Measurements from ENCODE around the gene EEF1G. TPM values are rescaled to one million over a fixed set of nuclear protein-coding genes. Genes with fewer than 3 reads are reported as not detected.

The EEF1G gene
- total RNA-seq, 4 donors from 2014 or later, result 1,070 to 1,712 (median 1,374) TPM

- WGBS, 2 donors (ENCODE audit: low coverage in 1 of 2), result 70 to 73% methylated on average over 5 to 6 of the region's 10 CpGs
- no peak for ATAC-seq
- Histone ChIP-seq H3K4me1 (peaks cover 0 to 89% (median 10%) of the 10 kb centered on the region in 3 donors), H3K36me3 (peaks cover 0 to 46% of the 10 kb centered on the region in 2 donors), H3K4me3 (no peak overlapping the region), H3K27ac (peak overlapping the region in 3 of 4 donors; percentile 14 to 85 (median 79)), H3K27me3 (no peaks in the 10 kb centered on the region), H3K9me3 (no peaks in the 10 kb centered on the region)
- TF ChIP-seq POLR2A (IDR thresholded peaks at IDR 0.05), result no peak
- no peak for TF ChIP-seq EP300 (IDR thresholded peaks at IDR 0.05)
- TF ChIP-seq, protein P1, sequence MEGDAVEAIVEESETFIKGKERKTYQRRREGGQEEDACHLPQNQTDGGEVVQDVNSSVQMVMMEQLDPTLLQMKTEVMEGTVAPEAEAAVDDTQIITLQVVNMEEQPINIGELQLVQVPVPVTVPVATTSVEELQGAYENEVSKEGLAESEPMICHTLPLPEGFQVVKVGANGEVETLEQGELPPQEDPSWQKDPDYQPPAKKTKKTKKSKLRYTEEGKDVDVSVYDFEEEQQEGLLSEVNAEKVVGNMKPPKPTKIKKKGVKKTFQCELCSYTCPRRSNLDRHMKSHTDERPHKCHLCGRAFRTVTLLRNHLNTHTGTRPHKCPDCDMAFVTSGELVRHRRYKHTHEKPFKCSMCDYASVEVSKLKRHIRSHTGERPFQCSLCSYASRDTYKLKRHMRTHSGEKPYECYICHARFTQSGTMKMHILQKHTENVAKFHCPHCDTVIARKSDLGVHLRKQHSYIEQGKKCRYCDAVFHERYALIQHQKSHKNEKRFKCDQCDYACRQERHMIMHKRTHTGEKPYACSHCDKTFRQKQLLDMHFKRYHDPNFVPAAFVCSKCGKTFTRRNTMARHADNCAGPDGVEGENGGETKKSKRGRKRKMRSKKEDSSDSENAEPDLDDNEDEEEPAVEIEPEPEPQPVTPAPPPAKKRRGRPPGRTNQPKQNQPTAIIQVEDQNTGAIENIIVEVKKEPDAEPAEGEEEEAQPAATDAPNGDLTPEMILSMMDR (IDR thresholded peaks at IDR 0.05), result no peak
- TF ChIP-seq POLR2AphosphoS5 (IDR thresholded peaks at IDR 0.05), result no peak
These were observed 60.1 kb downstream of the EEF1G start for GRCh38 chr11:62513626-62514025.

DNA sequence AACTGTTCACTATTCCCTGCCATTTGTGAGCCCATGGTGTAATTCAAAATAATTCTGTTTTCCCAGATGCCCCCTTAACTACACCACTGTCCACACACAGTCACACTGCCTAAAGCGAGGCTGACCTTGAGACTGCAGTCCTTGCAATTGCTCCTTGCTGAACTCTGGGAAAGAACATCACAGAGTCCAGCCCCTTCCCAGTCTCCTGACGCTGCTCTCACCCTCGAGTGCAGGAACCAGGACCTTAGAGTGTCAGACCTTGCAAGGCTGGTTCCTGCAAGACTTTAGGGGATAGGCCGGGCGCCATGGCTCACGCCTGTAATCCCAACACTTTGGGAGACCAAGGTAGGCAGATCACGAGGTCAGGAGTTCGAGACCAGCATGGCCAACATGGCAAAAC, 60.7 kb downstream of the EEF1G start:
- no peak for ATAC-seq
- Histone ChIP-seq H3K9me3 (no peaks in the 10 kb centered on the region), H3K36me3 (peaks cover 0 to 39% of the 10 kb centered on the region in 2 donors), H3K27ac (peak overlapping the region in 3 of 4 donors; percentile 49 to 85 (median 79)), H3K4me1 (peaks cover 0 to 88% (median 13%) of the 10 kb centered on the region in 3 donors), H3K27me3 (no peaks in the 10 kb centered on the region), H3K4me3 (no peak overlapping the region)
- WGBS, 2 donors (ENCODE audit: low coverage in 1 of 2), result 89% methylated on average over 1 of the region's 8 CpGs; no CpG with 5 or more reads in 1 of the 2 donors
- TF ChIP-seq, protein P1 (IDR thresholded peaks at IDR 0.05), result no peak
- TF ChIP-seq POLR2A (IDR thresholded peaks at IDR 0.05) (no peak), EP300 (IDR thresholded peaks at IDR 0.05) (no peak), POLR2AphosphoS5 (IDR thresholded peaks at IDR 0.05) (no peak)

Small RNA genes lying within 50 kb of the gene (small RNA-seq; reads per million reads assigned to genes)
- 0 reads per million in 4 donors for gene AP001458.1
- gene EEF1G, result 0 reads per million in 4 donors
- gene MIR6747, result 0 to 0.26 (median 0) reads per million in 4 donors

Other genes starting within 250 kb of the EEF1G start
- 10 to 100 TPM; 10.1 to 16.3 (median 13.5) TPM for gene ASRGL1, start 236.4 kb downstream of the EEF1G start, total RNA-seq
- not detected for gene SCGB1A1, start 154.9 kb downstream of the EEF1G start, total RNA-seq
- 1,000 to 10,000 TPM; 1,348 to 2,181 (median 1,745) TPM for gene AHNAK, start 27.1 kb downstream of the EEF1G start, total RNA-seq
- gene TUT1, start 17.6 kb upstream of the EEF1G start, total RNA-seq, result 1 to 10 TPM; 3.8 to 9.6 (median 7.6) TPM
- gene MTA2, start 28.0 kb upstream of the EEF1G start, total RNA-seq, result 10 to 100 TPM; 67.9 to 88.7 (median 85.6) TPM
- 10 to 100 TPM; 25.4 to 36.7 (median 31.9) TPM for gene EML3, start 38.9 kb upstream of the EEF1G start, total RNA-seq
- gene ROM1, start 39.4 kb upstream of the EEF1G start, total RNA-seq, result 10 to 100 TPM in 3 of 4 donors, 1 to 10 TPM in 1; 3.0 to 18.3 (median 10.7) TPM
- gene B3GAT3, start 48.1 kb upstream of the EEF1G start, total RNA-seq, result 10 to 100 TPM; 11.4 to 25.8 (median 22.4) TPM
- 100 to 1,000 TPM in 3 of 4 donors, 10 to 100 TPM in 1; 87.8 to 151 (median 134) TPM for gene GANAB, start 72.7 kb upstream of the EEF1G start, total RNA-seq
- 10 to 100 TPM; 12.6 to 19.0 (median 14.5) TPM for gene INTS5, start 79.4 kb upstream of the EEF1G start, total RNA-seq
- gene C11orf98, start 91.3 kb upstream of the EEF1G start, total RNA-seq, result 10 to 100 TPM; 19.3 to 39.5 (median 26.8) TPM
- 10 to 100 TPM in 1 of 4 donors, 1 to 10 TPM in 3; 2.0 to 18.6 (median 7.3) TPM for gene CSKMT, start 91.4 kb upstream of the EEF1G start, total RNA-seq
- 10 to 100 TPM in 1 of 4 donors, 1 to 10 TPM in 3; 7.3 to 10.1 (median 8.4) TPM for gene UQCC3, start 97.8 kb upstream of the EEF1G start, total RNA-seq
- 1 to 10 TPM; 1.2 to 3.9 (median 2.2) TPM for gene LBHD1, start 98.4 kb upstream of the EEF1G start, total RNA-seq
- gene UBXN1, start 105.2 kb upstream of the EEF1G start, total RNA-seq, result 100 to 1,000 TPM; 162 to 185 (median 174) TPM
- gene LRRN4CL, start 115.6 kb upstream of the EEF1G start, total RNA-seq, result 10 to 100 TPM; 20.1 to 42.1 (median 32.1) TPM
- 10 to 100 TPM; 25.7 to 37.8 (median 29.2) TPM for gene BSCL2, start 133.5 kb upstream of the EEF1G start, total RNA-seq
- gene GNG3, start 133.8 kb upstream of the EEF1G start, total RNA-seq, result not detected
- gene HNRNPUL2, start 153.6 kb upstream of the EEF1G start, total RNA-seq, result 10 to 100 TPM; 24.2 to 43.7 (median 31.0) TPM
- gene TTC9C, start 154.6 kb upstream of the EEF1G start, total RNA-seq, result 10 to 100 TPM; 12.5 to 20.5 (median 19.8) TPM
- gene ZBTB3, start 180.3 kb upstream of the EEF1G start, total RNA-seq, result 10 to 100 TPM in 3 of 4 donors, 1 to 10 TPM in 1; 8.8 to 15.8 (median 12.3) TPM
- gene POLR2G, start 187.7 kb upstream of the EEF1G start, total RNA-seq, result 10 to 100 TPM; 34.4 to 49.5 (median 39.5) TPM
- gene TAF6L, start 197.5 kb upstream of the EEF1G start, total RNA-seq, result 10 to 100 TPM in 3 of 4 donors, 1 to 10 TPM in 1; 5.5 to 23.4 (median 14.5) TPM
- 10 to 100 TPM; 25.8 to 50.7 (median 33.9) TPM for gene TMEM179B, start 213.5 kb upstream of the EEF1G start, total RNA-seq
- gene TMEM223, start 218.1 kb upstream of the EEF1G start, total RNA-seq, result 10 to 100 TPM; 17.0 to 25.8 (median 19.1) TPM
- gene NXF1, start 231.5 kb upstream of the EEF1G start, total RNA-seq, result 10 to 100 TPM; 33.2 to 72.3 (median 57.2) TPM